ENCODE results near the gene ATG101. TPM values are rescaled to one million over a fixed set of nuclear protein-coding genes. Genes with fewer than 3 reads are reported as not detected.
A peak's percentile ranks its signal among the peaks of the same experiment; 100 is the strongest.

Gene ATG101
- total and polyA plus RNA-seq, 2 experiments from 2014 or later: 77.3 to 139 TPM

- in situ Hi-C loops (cut with MboI): no loop called here
- Histone ChIP-seq H3K36me3 (ENCODE audit: low read depth) (no peaks in the 10 kb centered on the region), H3K27me3 (replicated peaks; ENCODE audit: insufficient read depth) (no peaks in the 10 kb centered on the region), H3K4me1 (ENCODE audit: insufficient read depth) (peaks cover 4% of the 10 kb centered on the region; the same call in 1 of the 2 replicates), H4K20me1 (ENCODE audit: insufficient read depth) (no peaks in the 10 kb centered on the region), H3F3A (ENCODE audit: insufficient read depth) (peaks cover 39% of the 10 kb centered on the region), H3K79me2 (ENCODE audit: insufficient read depth) (peaks cover 10% of the 10 kb centered on the region; the same call in 1 of the 2 replicates), H3K4me2 (ENCODE audit: unreplicated experiment) (no peak overlapping the region), H3K9me3 (ENCODE audit: low read depth) (no peaks in the 10 kb centered on the region), H3K4me3 (no peak overlapping the region), H3K27ac (no peak overlapping the region), H3K9me2 (ENCODE audit: insufficient read depth) (no peaks in the 10 kb centered on the region), H2AFZ (no peak overlapping the region), H3K9ac (peak overlapping the region; percentile 50; the same call in 1 of the 2 replicates)
- WGBS, 2 experiments (ENCODE audit: low coverage in 1 of 2, low lambda C conversion rate in 2 of 2, missing lambda C conversion rate in 2 of 2): 87 to 91% methylated on average over 14 of the region's 14 CpGs
- TF ChIP-seq EZH2 (IDR thresholded peaks at IDR 0.05; ENCODE audit: insufficient read depth, poor library complexity, severe bottlenecking) (no peak), EZH2phosphoT487 (IDR thresholded peaks at IDR 0.05; ENCODE audit: insufficient read depth, low read depth) (no peak)
- no peak for DNase-seq
Measured at GRCh38 chr12:52057638-52058576, 11.9 kb upstream of the ATG101 start.

- DNase-seq: no peak
- in situ Hi-C loops (cut with MboI): no loop called here
- Histone ChIP-seq H3K36me3 (ENCODE audit: low read depth) (no peaks in the 10 kb centered on the region), H2AFZ (no peak overlapping the region), H3K4me2 (ENCODE audit: unreplicated experiment) (no peak overlapping the region), H3K27ac (no peak overlapping the region), H3K27me3 (replicated peaks; ENCODE audit: insufficient read depth) (no peaks in the 10 kb centered on the region), H3K9me3 (ENCODE audit: low read depth) (no peaks in the 10 kb centered on the region), H3K4me3 (no peak overlapping the region), H3F3A (ENCODE audit: insufficient read depth) (peaks cover 37% of the 10 kb centered on the region), H3K9ac (no peak overlapping the region), H4K20me1 (ENCODE audit: insufficient read depth) (no peaks in the 10 kb centered on the region), H3K4me1 (ENCODE audit: insufficient read depth) (peaks cover 5% of the 10 kb centered on the region), H3K9me2 (ENCODE audit: insufficient read depth) (no peaks in the 10 kb centered on the region), H3K79me2 (ENCODE audit: insufficient read depth) (0 out of 2 replicates have a peak, but pooled peaks cover 1% of the 10 kb centered on the region)
- 77 to 82% methylated on average over 13 to 25 of the region's 25 CpGs for WGBS, 2 experiments (ENCODE audit: low coverage in 1 of 2, low lambda C conversion rate in 2 of 2, missing lambda C conversion rate in 2 of 2)
- TF ChIP-seq EZH2 (IDR thresholded peaks at IDR 0.05; ENCODE audit: insufficient read depth, poor library complexity, severe bottlenecking): no peak
- TF ChIP-seq EZH2phosphoT487 (IDR thresholded peaks at IDR 0.05; ENCODE audit: insufficient read depth, low read depth): no peak
Measured at GRCh38 chr12:52058631-52059361, 11.0 kb upstream of the ATG101 start.

- H2AFZ ChIP-seq: no peak overlapping the region
- in situ Hi-C loops (cut with MboI): no loop called here
- H3K36me3 ChIP-seq (ENCODE audit: low read depth): no peaks in the 10 kb centered on the region
- H4K20me1 ChIP-seq (ENCODE audit: insufficient read depth): no peaks in the 10 kb centered on the region
- H3K4me2 ChIP-seq (ENCODE audit: unreplicated experiment): no peak overlapping the region
- H3F3A ChIP-seq (ENCODE audit: insufficient read depth): peaks cover 37% of the 10 kb centered on the region
- H3K27ac ChIP-seq: no peak overlapping the region
- no peak overlapping the region for H3K9ac ChIP-seq
- H3K4me3 ChIP-seq: no peak overlapping the region
- no peaks in the 10 kb centered on the region for H3K9me3 ChIP-seq (ENCODE audit: low read depth)
- peaks cover 15% of the 10 kb centered on the region for H3K4me1 ChIP-seq (ENCODE audit: insufficient read depth)
- no peaks in the 10 kb centered on the region for H3K9me2 ChIP-seq (ENCODE audit: insufficient read depth)
- no peak for TF ChIP-seq EZH2 (IDR thresholded peaks at IDR 0.05; ENCODE audit: insufficient read depth, poor library complexity, severe bottlenecking)
- TF ChIP-seq EZH2phosphoT487 (IDR thresholded peaks at IDR 0.05; ENCODE audit: insufficient read depth, low read depth): no peak
- no peaks in the 10 kb centered on the region for H3K27me3 ChIP-seq (replicated peaks; ENCODE audit: insufficient read depth)
- WGBS, 2 experiments (ENCODE audit: low coverage in 1 of 2, low lambda C conversion rate in 2 of 2, missing lambda C conversion rate in 2 of 2): 74 to 78% methylated on average over 12 of the region's 12 CpGs
- peak; percentile 47 for DNase-seq
- H3K79me2 ChIP-seq (ENCODE audit: insufficient read depth): no peaks in the 10 kb centered on the region
Measured at GRCh38 chr12:52059582-52060497, 9.9 kb upstream of the ATG101 start.

All from GM23248 (cell line).